Esophagus muscularis mucosa (tissue), 4 donors: ENCODE results near the gene FOSL2. TPM values are rescaled to one million over a fixed set of nuclear protein-coding genes. Genes with fewer than 3 reads are reported as not detected.

Experiments used
- DNase-seq: peaks from one replicate; pipeline ENCODE4 v3.0.0-alpha.2; 2017; ENCODE audit errors: extremely low spot score
- H3K27ac ChIP-seq, 4 donors: fragments of 200-600 bp; sonication (generic); replicated peaks in 1 of 4; 1 replicate in 3 of 4; 2 replicates in 1 of 4; pipeline ENCODE4 v1.5.1; 2016 to 2019; ENCODE audit warnings: mild to moderate bottlenecking in 1 of 4
- H3K27me3 ChIP-seq, 4 donors: fragments of 200-600 bp; sonication (generic); one replicate each; pipeline versions ENCODE4 v1.5.1 to v1.6.0; 2016 to 2019
- H3K36me3 ChIP-seq, 4 donors: fragments of 200-600 bp; sonication (generic); one replicate each; pipeline ENCODE4 v1.5.1; 2016 to 2019
- H3K4me1 ChIP-seq, 4 donors: fragments of 200-600 bp; sonication (generic); one replicate each; pipeline ENCODE4 v1.5.1; 2016 to 2019
- H3K4me3 ChIP-seq, 4 donors: fragments of 200-600 bp; sonication (generic); 1 replicate in 2 of 4; 2 replicates in 2 of 4; pipeline ENCODE4 v1.5.1; 2016 to 2019; ENCODE audit warnings: mild to moderate bottlenecking in 4 of 4, moderate library complexity in 1 of 4
- H3K9me3 ChIP-seq, 4 donors: fragments of 200-600 bp; sonication (generic); 1 replicate in 3 of 4; 2 replicates in 1 of 4; pipeline ENCODE4 v1.5.1; 2016 to 2019
- CTCF ChIP-seq, 3 experiments: fragments of 200-600 bp in 2 of 3; fragments of 450-650 bp in 1 of 3; sonication (generic) in 2 of 3; IDR thresholded peaks; one replicate each; pipeline ENCODE4 v1.5.1; 2017 to 2019; ENCODE audit warnings: antibody characterized with exemption in 3 of 3, mild to moderate bottlenecking in 2 of 3, moderate library complexity in 1 of 3
- EP300 ChIP-seq: sonication (generic); formaldehyde crosslinking; IDR thresholded peaks from one replicate; pipeline ENCODE4 v1.6.1; 2017; ENCODE audit warnings: antibody characterized with exemption
- POLR2A ChIP-seq: fragments of 450-650 bp; IDR thresholded peaks from one replicate; pipeline ENCODE4 v1.6.1; 2017; ENCODE audit warnings: antibody characterized with exemption, moderate library complexity, mild to moderate bottlenecking, low read depth
- POLR2AphosphoS5 ChIP-seq, 2 donors: sonication (generic); formaldehyde crosslinking; IDR thresholded peaks; one replicate each; pipeline ENCODE4 v1.6.1; 2017; ENCODE audit warnings: antibody characterized with exemption in 2 of 2
- WGBS: methylation state at CpG from one replicate; pipeline ENCODE4 v1.1.5; 2018; 5-methylcytosine and 5-hydroxymethylcytosine counted together
- intact Hi-C: fragments of 100-400 bp; cut with DNase I; formaldehyde crosslinking; loops from one replicate; pipeline ENCODE4 v1.15.1; 2023
- total RNA-seq, 4 donors: library from RNA; depleted of rRNA; stranded (reverse); fragments of >200 nt; gene quantifications; one replicate each; pipeline versions ENCODE4 v1.1.0 to v1.2.1, GENCODE V29; 2016

Gene FOSL2
- total RNA-seq, 4 donors from 2014 or later, result 68.9 to 332 (median 176) TPM

GRCh38 chr2:28397043-28397381, 4.4 kb downstream of the FOSL2 start:
- Histone ChIP-seq H3K36me3 (peaks cover 0 to 59% (median 15%) of the 10 kb centered on the region in 4 donors), H3K27me3 (no peaks in the 10 kb centered on the region), H3K9me3 (no peaks in the 10 kb centered on the region), H3K4me3 (peak overlapping the region; percentile 86 to 98 (median 93)), H3K4me1 (peaks cover 48 to 60% (median 54%) of the 10 kb centered on the region in 4 donors), H3K27ac (peak overlapping the region; percentile 99 to 100 (median 100))
- no peak for TF ChIP-seq POLR2AphosphoS5 (IDR thresholded peaks at IDR 0.05)
- TF ChIP-seq CTCF (IDR thresholded peaks at IDR 0.05), result no peak
- no peak for TF ChIP-seq EP300
- TF ChIP-seq POLR2A, result no peak
- 19% methylated on average over 2 of the region's 2 CpGs for WGBS
- intact Hi-C loops, result loop anchor here (5.0 to 10.0 kb wide), 2 partner anchors 622 to 675 kb away; partner anchors contain the start of gene MRPL33
- DNase-seq, result no peak

GRCh38 chr2:28398101-28398834, 5.6 kb downstream of the FOSL2 start:
- peak overlapping the region; percentile 86 to 98 (median 93) for H3K4me3 ChIP-seq
- peaks cover 0 to 71% (median 27%) of the 10 kb centered on the region in 4 donors for H3K36me3 ChIP-seq
- WGBS, result 32% methylated on average over 10 of the region's 13 CpGs
- intact Hi-C loops, result loop anchor here (5.0 to 10.0 kb wide), 2 partner anchors 623 to 676 kb away; partner anchors contain the start of gene MRPL33
- TF ChIP-seq CTCF (IDR thresholded peaks at IDR 0.05) (no peak), POLR2AphosphoS5 (IDR thresholded peaks at IDR 0.05) (peak in 1 of 2 donors; percentile 23)
- H3K27me3 ChIP-seq, result no peaks in the 10 kb centered on the region
- peaks cover 60 to 72% (median 67%) of the 10 kb centered on the region in 4 donors for H3K4me1 ChIP-seq
- peak overlapping the region; percentile 99 to 100 (median 100) for H3K27ac ChIP-seq
- DNase-seq, result no peak
- no peaks in the 10 kb centered on the region for H3K9me3 ChIP-seq

- Histone ChIP-seq H3K27ac (peak overlapping the region; percentile 99 to 100 (median 100)), H3K9me3 (no peaks in the 10 kb centered on the region), H3K4me3 (peak overlapping the region in 3 of 4 donors; percentile 86 to 98 (median 89)), H3K36me3 (peaks cover 6 to 76% (median 37%) of the 10 kb centered on the region in 4 donors), H3K4me1 (peaks cover 70 to 82% (median 77%) of the 10 kb centered on the region in 4 donors), H3K27me3 (no peaks in the 10 kb centered on the region)
- no peak for TF ChIP-seq CTCF (IDR thresholded peaks at IDR 0.05)
- no peak for TF ChIP-seq EP300
- TF ChIP-seq POLR2AphosphoS5 (IDR thresholded peaks at IDR 0.05), result no peak
- no peak for TF ChIP-seq POLR2A
- intact Hi-C loops, result loop anchor here (5.0 to 10.0 kb wide), 2 partner anchors 624 to 677 kb away; partner anchors contain the start of gene MRPL33
- WGBS, result 93% methylated on average over 8 of the region's 11 CpGs
- DNase-seq, result no peak
These were observed 6.6 kb downstream of the FOSL2 start for GRCh38 chr2:28399289-28399688.

- 30% methylated on average over 5 of the region's 6 CpGs for WGBS
- Histone ChIP-seq H3K9me3 (no peaks in the 10 kb centered on the region), H3K27ac (peak overlapping the region; percentile 99 to 100 (median 100)), H3K4me3 (peak overlapping the region; percentile 12 to 98 (median 88)), H3K4me1 (peaks cover 74 to 88% (median 83%) of the 10 kb centered on the region in 4 donors), H3K27me3 (no peaks in the 10 kb centered on the region), H3K36me3 (peaks cover 13 to 77% (median 44%) of the 10 kb centered on the region in 4 donors)
- no peak for DNase-seq
- intact Hi-C loops, result loop anchor here (5.0 to 10.0 kb wide), 2 partner anchors 625 to 678 kb away; partner anchors contain the start of gene MRPL33
- TF ChIP-seq CTCF (IDR thresholded peaks at IDR 0.05), result no peak
- no peak for TF ChIP-seq POLR2A
- no peak for TF ChIP-seq EP300
- no peak for TF ChIP-seq POLR2AphosphoS5 (IDR thresholded peaks at IDR 0.05)
These were observed 7.3 kb downstream of the FOSL2 start for GRCh38 chr2:28399956-28400355.
